Subcutaneous adipose tissue (tissue), 4 donors: Measurements from ENCODE around the gene MUC21. TPM values are rescaled to one million over a fixed set of nuclear protein-coding genes. Genes with fewer than 3 reads are reported as not detected.

Source experiments
- CTCF ChIP-seq: fragments of 450-650 bp; IDR thresholded peaks from one replicate; pipeline ENCODE4 v1.5.1; 2016; ENCODE audit warnings: low read depth, mild to moderate bottlenecking, control low read depth, antibody characterized with exemption, moderate library complexity
- total RNA-seq, 4 donors: library from RNA; depleted of rRNA; stranded (reverse); fragments of >200 nt; gene quantifications; one replicate each; pipeline ENCODE4 v1.1.0, GENCODE V29; 2016

The MUC21 gene
- total RNA-seq, 4 donors from 2014 or later: not detected

DNA sequence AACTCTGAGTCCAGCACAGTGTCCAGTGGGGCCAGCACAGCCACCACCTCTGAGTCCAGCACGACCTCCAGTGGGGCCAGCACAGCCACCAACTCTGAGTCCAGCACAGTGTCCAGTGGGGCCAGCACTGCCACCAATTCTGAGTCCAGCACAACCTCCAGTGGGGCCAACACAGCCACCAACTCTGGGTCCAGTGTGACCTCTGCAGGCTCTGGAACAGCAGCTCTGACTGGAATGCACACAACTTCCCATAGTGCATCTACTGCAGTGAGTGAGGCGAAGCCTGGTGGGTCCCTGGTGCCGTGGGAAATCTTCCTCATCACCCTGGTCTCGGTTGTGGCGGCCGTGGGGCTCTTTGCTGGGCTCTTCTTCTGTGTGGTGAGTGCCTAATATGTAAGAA is 3.8 kb downstream of the MUC21 start:
- TF ChIP-seq CTCF: no peak

DNA sequence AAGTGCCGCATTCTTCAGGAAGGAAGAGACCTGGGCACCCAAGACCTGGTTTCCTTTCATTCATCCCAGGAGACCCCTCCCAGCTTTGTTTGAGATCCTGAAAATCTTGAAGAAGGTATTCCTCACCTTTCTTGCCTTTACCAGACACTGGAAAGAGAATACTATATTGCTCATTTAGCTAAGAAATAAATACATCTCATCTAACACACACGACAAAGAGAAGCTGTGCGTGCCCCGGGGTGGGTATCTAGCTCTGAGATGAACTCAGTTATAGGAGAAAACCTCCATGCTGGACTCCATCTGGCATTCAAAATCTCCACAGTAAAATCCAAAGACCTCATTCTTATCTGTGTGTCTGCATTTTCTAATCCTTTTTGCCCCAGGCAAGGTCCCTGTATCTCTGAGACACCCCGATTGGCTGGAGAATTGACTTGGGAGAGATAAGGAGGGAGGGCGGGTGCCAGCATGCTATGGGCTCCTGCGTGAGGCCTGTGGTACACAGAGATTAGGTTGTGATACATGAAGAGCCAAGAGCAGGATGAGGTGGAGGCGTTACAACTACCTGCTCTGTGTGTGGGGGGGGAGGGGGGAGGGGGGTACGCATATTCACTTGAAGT is 4.8 kb downstream of the MUC21 start:
- no peak for TF ChIP-seq CTCF

GRCh38 chr6:30990422-30991086 is 7.0 kb downstream of the MUC21 start:
- no peak for TF ChIP-seq CTCF

- TF ChIP-seq CTCF: no peak
Measured at GRCh38 chr6:30991891-30992290, 8.4 kb downstream of the MUC21 start.

GRCh38 chr6:30997301-30997700 is 13.8 kb downstream of the MUC21 start:
- no peak for TF ChIP-seq CTCF

GRCh38 chr6:30998785-30999184 is 15.3 kb downstream of the MUC21 start:
- no peak for TF ChIP-seq CTCF

DNA sequence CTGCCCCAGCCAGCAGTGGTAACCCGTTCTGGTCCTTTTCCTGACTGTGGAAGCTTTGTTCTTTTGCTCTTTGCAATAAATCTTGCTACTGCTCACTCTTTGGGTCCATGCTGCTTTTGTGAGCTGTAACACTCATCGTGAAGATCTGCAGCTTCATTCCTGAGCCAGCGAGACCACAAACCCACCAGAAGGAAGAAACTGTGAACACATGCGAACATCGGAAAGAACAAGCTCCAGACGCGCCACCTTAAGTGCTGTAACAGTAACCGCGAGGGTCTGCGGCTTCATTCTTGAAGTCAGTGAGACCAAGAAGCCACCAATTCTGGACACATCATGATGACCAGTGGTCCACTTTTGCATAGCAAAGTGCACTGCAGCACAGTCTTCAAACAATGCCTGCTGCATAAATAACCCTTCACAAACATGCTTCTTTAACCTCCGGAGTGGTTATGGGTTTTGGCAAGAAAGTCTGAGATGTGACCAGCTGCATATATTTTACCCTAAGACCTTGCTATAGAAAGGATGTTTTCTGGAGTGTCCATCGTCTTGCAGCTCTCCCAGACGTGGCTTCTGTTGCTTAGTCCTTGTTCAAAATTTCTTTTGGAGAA is 17.9 kb downstream of the MUC21 start:
- TF ChIP-seq CTCF: no peak
